Measurements from ENCODE around the gene DCUN1D3.

DNA sequence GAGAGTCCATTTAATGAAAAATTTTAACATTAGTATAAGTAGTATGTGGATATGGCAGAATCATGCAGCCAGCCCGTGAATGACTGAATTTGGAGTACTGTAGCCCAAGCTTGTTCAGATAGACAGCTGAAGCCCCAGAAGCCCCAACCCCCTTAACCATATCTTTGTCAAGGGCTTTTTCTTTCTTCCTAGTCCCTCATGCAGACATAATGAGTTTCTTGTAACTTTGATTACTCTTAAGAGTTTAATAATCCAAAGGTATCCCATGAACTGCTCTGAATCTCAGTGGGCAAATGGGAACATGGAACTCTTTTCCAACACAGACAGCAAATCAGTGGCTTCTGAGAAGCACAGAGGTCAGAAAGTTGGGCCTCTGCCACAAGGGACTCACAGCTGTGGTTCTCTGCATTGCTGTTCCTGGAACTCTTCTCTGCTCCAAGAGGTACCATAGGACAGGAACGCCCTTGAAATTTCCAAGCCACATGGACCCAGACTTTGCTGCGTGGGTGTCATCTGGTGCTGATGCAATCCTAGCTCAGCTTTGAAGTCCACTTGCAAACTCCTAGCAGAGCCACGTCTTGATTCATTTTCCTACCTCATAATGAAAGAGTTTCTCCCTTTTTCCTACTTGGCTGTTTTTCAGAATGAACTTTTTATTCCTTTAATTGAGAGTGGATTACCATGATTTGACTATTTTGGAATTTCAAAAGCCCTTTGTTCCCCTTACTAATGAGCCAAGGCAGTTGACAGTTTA lies 18.5 kb upstream of the DCUN1D3 start:
- TF ChIP-seq CTCF (conservative IDR thresholded peaks at IDR 0.05 in 1 of 2, IDR thresholded peaks at IDR 0.05 in 1 of 2; ENCODE audit: low read depth in 1 of 2, low read length in 2 of 2) (no peak), EZH2 (IDR thresholded peaks at IDR 0.05; ENCODE audit: low read length, missing control alignments) (no peak)

Measured in fibroblast of lung (primary cell).